GM23338 (cell line): Measurements from ENCODE around the gene MEIS3. TPM values are rescaled to one million over a fixed set of nuclear protein-coding genes. Genes with fewer than 3 reads are reported as not detected.
A peak's percentile ranks its signal among the peaks of the same experiment; 100 is the strongest.

ENCODE experiments used
- ATAC-seq: fragments of 200-7000 bp; cut with Tn5 transposase; 3 replicates; pipeline ENCODE4 v1.9.1; 2020
- DNase-seq: peaks from one replicate; pipeline ENCODE4 v3.0.0-alpha.2; 2015; ENCODE audit warnings: low spot score
- H2AFZ ChIP-seq: fragments of 200-600 bp; sonication (generic); 2 replicates; pipeline ENCODE4 v1.8.0; 2016; ENCODE audit warnings: antibody characterized with exemption, mild to moderate bottlenecking, moderate library complexity
- H3F3A ChIP-seq: fragments of 200-600 bp; sonication (generic); replicated peaks from 2 replicates; pipeline ENCODE4 v1.8.0; 2017; ENCODE audit warnings: antibody characterized with exemption, mixed run types, low read depth
- H3K27ac ChIP-seq: fragments of 200-600 bp; sonication (generic); 2 replicates; pipeline ENCODE4 v1.6.1; 2016; ENCODE audit warnings: low read depth
- H3K27me3 ChIP-seq: fragments of 200-600 bp; sonication (generic); 2 replicates; pipeline ENCODE4 v1.8.0; 2016; ENCODE audit warnings: mild to moderate bottlenecking, mixed run types, moderate library complexity; ENCODE audit not compliant: insufficient read depth
- H3K36me3 ChIP-seq: fragments of 200-600 bp; sonication (generic); 2 replicates; pipeline ENCODE4 v1.8.0; 2016; ENCODE audit warnings: mild to moderate bottlenecking; ENCODE audit not compliant: insufficient read depth
- H3K4me1 ChIP-seq: fragments of 200-600 bp; sonication (generic); 2 replicates; pipeline ENCODE4 v1.8.0; 2016; ENCODE audit warnings: mild to moderate bottlenecking, moderate library complexity; ENCODE audit not compliant: insufficient read depth
- H3K4me2 ChIP-seq: fragments of 200-600 bp; sonication (generic); 2 replicates; pipeline ENCODE4 v1.7.1; 2017; ENCODE audit warnings: mixed run types
- H3K4me3 ChIP-seq: fragments of 200-600 bp; sonication (generic); 2 replicates; pipeline ENCODE4 v1.6.1; 2016; ENCODE audit warnings: mixed run types
- H3K79me2 ChIP-seq: fragments of 200-600 bp; sonication (generic); replicated peaks from 2 replicates; pipeline ENCODE4 v1.8.0; 2017; ENCODE audit warnings: mild to moderate bottlenecking; ENCODE audit not compliant: insufficient read depth
- H3K9me2 ChIP-seq: fragments of 200-600 bp; sonication (generic); 2 replicates; pipeline ENCODE4 v1.8.0; 2017; ENCODE audit not compliant: insufficient read depth
- H4K20me1 ChIP-seq: fragments of 200-600 bp; sonication (generic); replicated peaks from 2 replicates; pipeline ENCODE4 v1.8.0; 2017; ENCODE audit warnings: mild to moderate bottlenecking; ENCODE audit not compliant: insufficient read depth
- H3K27ac Mint-ChIP-seq: 2 replicates; pipeline ENCODE4 v1.8.0; 2020; ENCODE audit warnings: inconsistent platforms, mild to moderate bottlenecking, moderate library complexity, mixed read lengths
- H3K27me3 Mint-ChIP-seq: 3 replicates; pipeline ENCODE4 v1.8.0; 2022; ENCODE audit warnings: low read depth, mild to moderate bottlenecking, moderate library complexity, mixed read lengths, inconsistent platforms; ENCODE audit not compliant: insufficient read depth, poor library complexity
- H3K36me3 Mint-ChIP-seq: 3 replicates; pipeline ENCODE4 v1.8.0; 2021; ENCODE audit warnings: low read depth, mild to moderate bottlenecking, inconsistent platforms, moderate library complexity, mixed read lengths
- H3K4me1 Mint-ChIP-seq: 3 replicates; pipeline ENCODE4 v1.8.0; 2020; ENCODE audit warnings: mild to moderate bottlenecking, inconsistent platforms, mixed read lengths
- H3K4me3 Mint-ChIP-seq: 3 replicates; pipeline ENCODE4 v1.8.0; 2021; ENCODE audit warnings: moderate library complexity, mild to moderate bottlenecking, inconsistent platforms, mixed read lengths
- H3K9me3 Mint-ChIP-seq: 3 replicates; pipeline ENCODE4 v1.8.0; 2020; ENCODE audit warnings: moderate library complexity, mild to moderate bottlenecking, inconsistent platforms, mixed read lengths
- CREB1 ChIP-seq: fragments of 250-450 bp; sonication (Bioruptor Pico); IDR thresholded peaks from 2 replicates; pipeline ENCODE4 v1.5.0; 2020; ENCODE audit warnings: low read depth, mild to moderate bottlenecking, moderate library complexity
- EZH2phosphoT487 ChIP-seq: fragments of 200-600 bp; sonication (generic); IDR thresholded peaks from one replicate; pipeline ENCODE4 v1.8.1; 2018; ENCODE audit warnings: antibody characterized with exemption; ENCODE audit not compliant: unreplicated experiment
- JUNB ChIP-seq: IDR thresholded peaks from one replicate; pipeline ENCODE4 v1.6.1; 2016; ENCODE audit warnings: antibody characterized with exemption; ENCODE audit not compliant: unreplicated experiment
- NANOG ChIP-seq: IDR thresholded peaks from 2 replicates; pipeline ENCODE4 v1.6.1; 2016; ENCODE audit warnings: antibody characterized with exemption, borderline replicate concordance
- POLR2AphosphoS5 ChIP-seq: IDR thresholded peaks from 2 replicates; pipeline ENCODE4 v1.6.1; 2016; ENCODE audit warnings: antibody characterized with exemption, low read depth
- polyA plus RNA-seq: library from polyadenylated mRNA; unstranded; fragments of >200 nt; fragmentation: Nextera tagmentation; extraction: Ambion mirVana; gene quantifications from 2 replicates; pipeline ENCODE4 v1.2.1, GENCODE V29; 2016
- total RNA-seq: library from RNA; depleted of rRNA; stranded (reverse); fragments of >200 nt; shearing (Covaris generic); gene quantifications from 2 replicates; pipeline ENCODE4 v1.2.3, GENCODE V29; 2014
- TF ChIP-seq, protein P1 (sequence below): fragments of 250-450 bp; sonication (Bioruptor Pico); IDR thresholded peaks from 2 replicates; pipeline ENCODE4 v1.5.0; 2020; ENCODE audit warnings: mild to moderate bottlenecking, moderate library complexity
- TF ChIP-seq, protein P2 (sequence below), 2 experiments: fragments of 200-600 bp in 1 of 2; sonication (generic) in 1 of 2; conservative IDR thresholded peaks; 2 replicates each; pipeline versions ENCODE4 v1.5.1 to v1.6.1; 2016 to 2017; ENCODE audit warnings: antibody characterized with exemption in 2 of 2, low read depth in 2 of 2, mild to moderate bottlenecking in 2 of 2, moderate library complexity in 1 of 2
- TF ChIP-seq, protein P3 (sequence below): IDR thresholded peaks from 2 replicates; pipeline ENCODE4 v1.6.1; 2016; ENCODE audit warnings: antibody characterized with exemption

MEIS3 gene
- total and polyA plus RNA-seq, 2 experiments from 2014 or later = 20.6 to 33.7 TPM

DNA sequence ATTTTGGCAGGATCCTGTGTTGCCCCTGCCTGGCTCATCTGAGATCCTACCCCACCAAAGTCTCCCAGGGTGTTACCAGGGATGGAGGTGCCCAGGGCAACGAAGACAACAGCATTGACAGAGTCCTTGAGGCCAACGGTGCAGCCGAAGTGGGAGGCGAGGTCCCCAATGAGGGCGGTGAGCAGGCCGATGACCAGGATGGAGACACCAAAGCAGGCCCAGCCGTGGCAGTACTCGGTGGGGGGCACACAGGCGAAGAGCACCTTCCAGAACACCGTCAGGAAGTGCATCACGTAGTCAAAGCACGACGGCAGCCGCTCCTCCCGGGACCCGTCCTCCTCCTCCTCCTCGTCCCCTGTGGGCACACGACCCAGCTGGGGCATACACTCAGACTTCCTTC, 12.8 kb upstream of the MEIS3 start:
- H4K20me1 ChIP-seq = no peaks in the 10 kb centered on the region
- ATAC-seq (no peak), DNase-seq (no peak)
- no peak overlapping the region for H2AFZ ChIP-seq
- no peaks in the 10 kb centered on the region for H3K9me2 ChIP-seq
- Mint-ChIP-seq H3K27me3 (peaks cover 28% of the 10 kb centered on the region), H3K27ac (no peak overlapping the region), H3K36me3 (no peaks in the 10 kb centered on the region), H3K9me3 (no peaks in the 10 kb centered on the region; the same call in 2 of the 3 replicates), H3K4me3 (no peak overlapping the region), H3K4me1 (peaks cover 11% of the 10 kb centered on the region)
- H3F3A ChIP-seq = peaks cover 14% of the 10 kb centered on the region
- H3K27me3 ChIP-seq = peaks cover 30% of the 10 kb centered on the region
- TF ChIP-seq CREB1 (CRISPR knock-in tag) = no peak
- no peak for TF ChIP-seq NANOG
- TF ChIP-seq, protein P1, sequence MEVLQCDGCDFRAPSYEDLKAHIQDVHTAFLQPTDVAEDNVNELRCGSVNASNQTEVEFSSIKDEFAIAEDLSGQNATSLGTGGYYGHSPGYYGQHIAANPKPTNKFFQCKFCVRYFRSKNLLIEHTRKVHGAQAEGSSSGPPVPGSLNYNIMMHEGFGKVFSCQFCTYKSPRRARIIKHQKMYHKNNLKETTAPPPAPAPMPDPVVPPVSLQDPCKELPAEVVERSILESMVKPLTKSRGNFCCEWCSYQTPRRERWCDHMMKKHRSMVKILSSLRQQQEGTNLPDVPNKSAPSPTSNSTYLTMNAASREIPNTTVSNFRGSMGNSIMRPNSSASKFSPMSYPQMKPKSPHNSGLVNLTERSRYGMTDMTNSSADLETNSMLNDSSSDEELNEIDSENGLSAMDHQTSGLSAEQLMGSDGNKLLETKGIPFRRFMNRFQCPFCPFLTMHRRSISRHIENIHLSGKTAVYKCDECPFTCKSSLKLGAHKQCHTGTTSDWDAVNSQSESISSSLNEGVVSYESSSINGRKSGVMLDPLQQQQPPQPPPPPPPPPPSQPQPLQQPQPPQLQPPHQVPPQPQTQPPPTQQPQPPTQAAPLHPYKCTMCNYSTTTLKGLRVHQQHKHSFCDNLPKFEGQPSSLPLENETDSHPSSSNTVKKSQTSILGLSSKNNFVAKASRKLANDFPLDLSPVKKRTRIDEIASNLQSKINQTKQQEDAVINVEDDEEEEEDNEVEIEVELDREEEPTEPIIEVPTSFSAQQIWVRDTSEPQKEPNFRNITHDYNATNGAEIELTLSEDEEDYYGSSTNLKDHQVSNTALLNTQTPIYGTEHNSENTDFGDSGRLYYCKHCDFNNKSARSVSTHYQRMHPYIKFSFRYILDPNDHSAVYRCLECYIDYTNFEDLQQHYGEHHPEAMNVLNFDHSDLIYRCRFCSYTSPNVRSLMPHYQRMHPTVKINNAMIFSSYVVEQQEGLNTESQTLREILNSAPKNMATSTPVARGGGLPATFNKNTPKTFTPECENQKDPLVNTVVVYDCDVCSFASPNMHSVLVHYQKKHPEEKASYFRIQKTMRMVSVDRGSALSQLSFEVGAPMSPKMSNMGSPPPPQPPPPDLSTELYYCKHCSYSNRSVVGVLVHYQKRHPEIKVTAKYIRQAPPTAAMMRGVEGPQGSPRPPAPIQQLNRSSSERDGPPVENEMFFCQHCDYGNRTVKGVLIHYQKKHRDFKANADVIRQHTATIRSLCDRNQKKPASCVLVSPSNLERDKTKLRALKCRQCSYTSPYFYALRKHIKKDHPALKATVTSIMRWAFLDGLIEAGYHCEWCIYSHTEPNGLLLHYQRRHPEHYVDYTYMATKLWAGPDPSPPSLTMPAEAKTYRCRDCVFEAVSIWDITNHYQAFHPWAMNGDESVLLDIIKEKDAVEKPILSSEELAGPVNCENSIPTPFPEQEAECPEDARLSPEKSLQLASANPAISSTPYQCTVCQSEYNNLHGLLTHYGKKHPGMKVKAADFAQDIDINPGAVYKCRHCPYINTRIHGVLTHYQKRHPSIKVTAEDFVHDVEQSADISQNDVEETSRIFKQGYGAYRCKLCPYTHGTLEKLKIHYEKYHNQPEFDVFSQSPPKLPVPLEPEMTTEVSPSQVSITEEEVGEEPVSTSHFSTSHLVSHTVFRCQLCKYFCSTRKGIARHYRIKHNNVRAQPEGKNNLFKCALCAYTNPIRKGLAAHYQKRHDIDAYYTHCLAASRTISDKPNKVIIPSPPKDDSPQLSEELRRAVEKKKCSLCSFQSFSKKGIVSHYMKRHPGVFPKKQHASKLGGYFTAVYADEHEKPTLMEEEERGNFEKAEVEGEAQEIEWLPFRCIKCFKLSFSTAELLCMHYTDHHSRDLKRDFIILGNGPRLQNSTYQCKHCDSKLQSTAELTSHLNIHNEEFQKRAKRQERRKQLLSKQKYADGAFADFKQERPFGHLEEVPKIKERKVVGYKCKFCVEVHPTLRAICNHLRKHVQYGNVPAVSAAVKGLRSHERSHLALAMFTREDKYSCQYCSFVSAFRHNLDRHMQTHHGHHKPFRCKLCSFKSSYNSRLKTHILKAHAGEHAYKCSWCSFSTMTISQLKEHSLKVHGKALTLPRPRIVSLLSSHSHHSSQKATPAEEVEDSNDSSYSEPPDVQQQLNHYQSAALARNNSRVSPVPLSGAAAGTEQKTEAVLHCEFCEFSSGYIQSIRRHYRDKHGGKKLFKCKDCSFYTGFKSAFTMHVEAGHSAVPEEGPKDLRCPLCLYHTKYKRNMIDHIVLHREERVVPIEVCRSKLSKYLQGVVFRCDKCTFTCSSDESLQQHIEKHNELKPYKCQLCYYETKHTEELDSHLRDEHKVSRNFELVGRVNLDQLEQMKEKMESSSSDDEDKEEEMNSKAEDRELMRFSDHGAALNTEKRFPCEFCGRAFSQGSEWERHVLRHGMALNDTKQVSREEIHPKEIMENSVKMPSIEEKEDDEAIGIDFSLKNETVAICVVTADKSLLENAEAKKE = no peak
- TF ChIP-seq EZH2phosphoT487 = no peak
- H3K79me2 ChIP-seq = no peaks in the 10 kb centered on the region
- H3K36me3 ChIP-seq = no peaks in the 10 kb centered on the region
- H3K4me2 ChIP-seq = no peak overlapping the region
- H3K4me3 ChIP-seq = no peak overlapping the region
- no peak overlapping the region for H3K27ac ChIP-seq
- H3K4me1 ChIP-seq = peaks cover 16% of the 10 kb centered on the region

DNA sequence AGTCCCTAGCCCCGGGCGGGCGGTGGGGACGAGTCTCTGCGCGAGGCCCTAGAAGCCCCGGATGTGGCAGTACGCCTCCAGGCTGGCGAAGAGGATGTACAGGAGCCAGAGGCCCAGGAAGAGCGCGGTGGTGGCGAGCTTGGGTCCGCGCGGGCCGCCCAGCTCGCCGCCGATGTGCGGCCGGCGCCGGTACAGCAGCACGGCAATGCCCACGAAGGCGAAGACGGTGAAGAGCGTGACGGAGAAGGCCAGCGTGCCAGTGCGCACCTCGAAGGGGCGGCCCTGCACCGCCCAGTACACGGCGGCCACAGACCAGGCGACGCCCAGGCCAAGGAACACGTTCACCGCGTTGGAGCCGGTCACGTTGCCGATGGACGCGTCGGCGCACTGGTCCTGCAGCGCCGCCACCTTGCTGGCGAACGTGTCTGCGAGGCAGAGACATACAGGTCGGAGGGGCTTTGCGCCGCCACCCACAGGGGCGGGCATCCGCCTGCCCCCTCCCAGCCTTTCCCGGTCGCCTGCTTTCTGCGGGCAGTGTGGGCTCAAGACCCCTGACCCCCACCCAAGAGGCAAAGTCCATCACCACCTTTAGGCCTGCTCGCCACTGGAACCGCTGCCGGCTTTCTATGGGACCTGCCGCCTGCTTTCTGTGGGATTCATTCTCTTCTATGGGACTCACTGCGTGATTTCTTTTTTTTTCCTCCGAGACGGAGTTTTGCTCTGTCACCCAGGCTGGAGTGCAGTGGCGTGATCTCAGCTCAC, 10.9 kb upstream of the MEIS3 start:
- Mint-ChIP-seq H3K9me3 (no peaks in the 10 kb centered on the region), H3K4me3 (peak overlapping the region; percentile 64), H3K36me3 (no peaks in the 10 kb centered on the region), H3K4me1 (peaks cover 12% of the 10 kb centered on the region; the same call in 2 of the 3 replicates), H3K27me3 (peaks cover 32% of the 10 kb centered on the region), H3K27ac (no peak overlapping the region)
- Histone ChIP-seq H3K4me2 (peak overlapping the region; percentile 70), H3K9me2 (no peaks in the 10 kb centered on the region), H4K20me1 (no peaks in the 10 kb centered on the region), H3K4me1 (peaks cover 13% of the 10 kb centered on the region), H3K4me3 (peak overlapping the region; percentile 47), H3K79me2 (no peaks in the 10 kb centered on the region), H3K27me3 (peaks cover 45% of the 10 kb centered on the region), H2AFZ (peak overlapping the region; percentile 91), H3K27ac (no peak overlapping the region), H3K36me3 (no peaks in the 10 kb centered on the region), H3F3A (peaks cover 8% of the 10 kb centered on the region)
- ATAC-seq (peak; percentile 43), DNase-seq (peak; percentile 79)
- no peak for TF ChIP-seq JUNB
- TF ChIP-seq, protein P2, sequence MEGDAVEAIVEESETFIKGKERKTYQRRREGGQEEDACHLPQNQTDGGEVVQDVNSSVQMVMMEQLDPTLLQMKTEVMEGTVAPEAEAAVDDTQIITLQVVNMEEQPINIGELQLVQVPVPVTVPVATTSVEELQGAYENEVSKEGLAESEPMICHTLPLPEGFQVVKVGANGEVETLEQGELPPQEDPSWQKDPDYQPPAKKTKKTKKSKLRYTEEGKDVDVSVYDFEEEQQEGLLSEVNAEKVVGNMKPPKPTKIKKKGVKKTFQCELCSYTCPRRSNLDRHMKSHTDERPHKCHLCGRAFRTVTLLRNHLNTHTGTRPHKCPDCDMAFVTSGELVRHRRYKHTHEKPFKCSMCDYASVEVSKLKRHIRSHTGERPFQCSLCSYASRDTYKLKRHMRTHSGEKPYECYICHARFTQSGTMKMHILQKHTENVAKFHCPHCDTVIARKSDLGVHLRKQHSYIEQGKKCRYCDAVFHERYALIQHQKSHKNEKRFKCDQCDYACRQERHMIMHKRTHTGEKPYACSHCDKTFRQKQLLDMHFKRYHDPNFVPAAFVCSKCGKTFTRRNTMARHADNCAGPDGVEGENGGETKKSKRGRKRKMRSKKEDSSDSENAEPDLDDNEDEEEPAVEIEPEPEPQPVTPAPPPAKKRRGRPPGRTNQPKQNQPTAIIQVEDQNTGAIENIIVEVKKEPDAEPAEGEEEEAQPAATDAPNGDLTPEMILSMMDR (conservative IDR thresholded peaks at IDR 0.05; ENCODE audit: low read depth in 2 of 2) = peak in 1 of 2 experiments; percentile 66; a peak in 3 of 4 replicates
- peak; percentile 33; the same call in 1 of the 2 replicates for TF ChIP-seq CREB1 (CRISPR knock-in tag)
- peak; percentile 45; the same call in 1 of the 2 replicates for TF ChIP-seq POLR2AphosphoS5
- TF ChIP-seq, protein P3, sequence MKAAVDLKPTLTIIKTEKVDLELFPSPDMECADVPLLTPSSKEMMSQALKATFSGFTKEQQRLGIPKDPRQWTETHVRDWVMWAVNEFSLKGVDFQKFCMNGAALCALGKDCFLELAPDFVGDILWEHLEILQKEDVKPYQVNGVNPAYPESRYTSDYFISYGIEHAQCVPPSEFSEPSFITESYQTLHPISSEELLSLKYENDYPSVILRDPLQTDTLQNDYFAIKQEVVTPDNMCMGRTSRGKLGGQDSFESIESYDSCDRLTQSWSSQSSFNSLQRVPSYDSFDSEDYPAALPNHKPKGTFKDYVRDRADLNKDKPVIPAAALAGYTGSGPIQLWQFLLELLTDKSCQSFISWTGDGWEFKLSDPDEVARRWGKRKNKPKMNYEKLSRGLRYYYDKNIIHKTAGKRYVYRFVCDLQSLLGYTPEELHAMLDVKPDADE = no peak
